ENCODE data around the gene RIMS1. TPM values are rescaled to one million over a fixed set of nuclear protein-coding genes. Genes with fewer than 3 reads are reported as not detected.

RIMS1 gene
- total and polyA plus RNA-seq, 2 of the 13 experiments (the other 11 are each of a cell fraction or from before 2014, with no cell fraction given) = not detected

GRCh38 chr6:72403413-72403812, 517.1 kb downstream of the RIMS1 start:
- Histone ChIP-seq H3K36me3 (replicated peaks in 1 of 2; ENCODE audit: control insufficient read depth in 1 of 2, insufficient read depth in 2 of 2, low read length in 2 of 2) (no peaks in the 10 kb centered on the region), H3K9ac (ENCODE audit: insufficient read depth, low read depth, low read length) (no peak overlapping the region), H3K4me3 (replicated peaks in 1 of 3; ENCODE audit: insufficient read depth in 1 of 3, low read depth in 2 of 3, low read length in 3 of 3) (no peak overlapping the region), H3K4me1 (ENCODE audit: insufficient read depth, low read length) (no peaks in the 10 kb centered on the region), H2AFZ (ENCODE audit: low read length) (no peak overlapping the region), H3K9me3 (ENCODE audit: low read length) (no peaks in the 10 kb centered on the region), H3K27ac (ENCODE audit: extremely low read length, insufficient read depth, low read length) (no peak overlapping the region), H3K4me2 (ENCODE audit: low read depth, low read length) (no peak overlapping the region), H3K79me2 (ENCODE audit: insufficient read depth, low read length) (no peaks in the 10 kb centered on the region), H3K27me3 (ENCODE audit: control insufficient read depth in 1 of 2, insufficient read depth in 2 of 2, low read length in 2 of 2) (no peaks in the 10 kb centered on the region), H4K20me1 (ENCODE audit: insufficient read depth, low read length) (no peaks in the 10 kb centered on the region)
- in situ Hi-C loops (cut with HindIII; ENCODE audit: extremely low pct_ligation_motif_present, low pct_unique_long_range_greater_than_20kb) (no loop called here), intact Hi-C loops (cut with micrococcal nuclease; ENCODE audit: unreplicated experiment) (no loop called here)
- FAIRE-seq = no peak
- ChIA-PET CTCF (ENCODE audit: low intra/inter-chr PET ratio, low total read pairs) (interaction anchor here (1.5 kb wide), 1 partner anchor 9 kb away, joined by 4 read pairs; no protein-coding TSS in a partner anchor), POLR2A (no interaction called here)
- no TSS peak for BruUV-seq (replicated peaks)
- DNase-seq (ENCODE audit: low spot score) = no peak
- 3% methylated on average over 2 of the region's 2 CpGs for WGBS (ENCODE audit: low lambda C conversion rate)
- no peak for ATAC-seq
- TF ChIP-seq ATAD3A (CRISPR knock-in tag; IDR thresholded peaks at IDR 0.05) (no peak), ZNF407 (CRISPR knock-in tag; IDR thresholded peaks at IDR 0.05; ENCODE audit: not compliant biosample characterization) (no peak), UBTF (CRISPR knock-in tag; IDR thresholded peaks at IDR 0.05) (no peak), ZBTB38 (CRISPR knock-in tag; IDR thresholded peaks at IDR 0.05) (no peak), ZNF30 (CRISPR knock-in tag; IDR thresholded peaks at IDR 0.05) (no peak), STAG1 (CRISPR knock-in tag; IDR thresholded peaks at IDR 0.05) (no peak), ZC3H4 (CRISPR knock-in tag; IDR thresholded peaks at IDR 0.05; ENCODE audit: borderline replicate concordance) (no peak), ZNF580 (CRISPR knock-in tag; IDR thresholded peaks at IDR 0.05; ENCODE audit: borderline replicate concordance, low read depth) (no peak), ZNF12 (CRISPR knock-in tag; IDR thresholded peaks at IDR 0.05) (no peak), ZNF546 (CRISPR knock-in tag; conservative IDR thresholded peaks at IDR 0.05) (no peak), ARID2 (CRISPR knock-in tag; IDR thresholded peaks at IDR 0.05; ENCODE audit: borderline replicate concordance) (no peak)

All from HepG2 (cell line).